NOMO-1 (cell line): ENCODE data around the gene CNPY1.

Source experiments
- DNase-seq, 2 experiments: peaks; one replicate each; lab custom pipeline; 2025; ENCODE audit not compliant: unreplicated experiment in 2 of 2; lab: John Stamatoyannopoulos, UW

Gene CNPY1

GRCh38 chr7:155457544-155458110, 88.7 kb downstream of the CNPY1 start:
- no peak for DNase-seq

- DNase-seq = peak; percentile 24 to 55
Observed at GRCh38 chr7:155456738-155457543, 89.4 kb downstream of the CNPY1 start.

- DNase-seq = no peak
Observed at GRCh38 chr7:155455776-155456737, 90.3 kb downstream of the CNPY1 start.

GRCh38 chr7:155455132-155455693, 91.1 kb downstream of the CNPY1 start:
- no peak for DNase-seq

GRCh38 chr7:155454183-155455112, 91.9 kb downstream of the CNPY1 start:
- DNase-seq = no peak

- no peak for DNase-seq
Observed at GRCh38 chr7:155453296-155454182, 92.8 kb downstream of the CNPY1 start.

GRCh38 chr7:155452505-155453295, 93.7 kb downstream of the CNPY1 start:
- no peak for DNase-seq

GRCh38 chr7:155451840-155452239, 94.5 kb downstream of the CNPY1 start:
- DNase-seq = no peak
